ENCODE results near the gene EGF.

DNA sequence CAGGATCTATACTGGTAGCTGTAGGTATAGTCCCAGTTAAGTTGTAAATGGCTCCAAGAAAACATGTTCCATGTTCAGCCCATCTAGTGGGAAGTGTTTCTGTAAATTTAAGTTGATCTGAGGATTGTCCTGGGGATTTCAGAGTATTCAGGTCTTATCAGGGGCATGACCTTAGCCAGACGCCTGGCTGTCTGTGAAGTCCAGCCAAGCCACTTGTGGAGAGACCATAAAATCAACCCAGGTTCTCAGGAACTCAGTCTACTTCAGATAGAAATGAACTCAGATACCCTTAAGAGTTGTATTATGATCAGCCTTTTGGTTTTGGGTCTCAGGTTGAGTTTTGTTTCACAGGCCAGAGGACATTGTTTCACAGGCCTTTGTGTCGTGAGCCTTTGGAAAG lies 95.9 kb downstream of the EGF start:
- TF ChIP-seq YY1 (IDR thresholded peaks at IDR 0.05; ENCODE audit: insufficient read depth, insufficient read length): no peak
- TF ChIP-seq ZNF274 (IDR thresholded peaks at IDR 0.05; ENCODE audit: low read depth, low read length): no peak
